ENCODE measurements around the gene DLL1. TPM values are rescaled to one million over a fixed set of nuclear protein-coding genes. Genes with fewer than 3 reads are reported as not detected.

Gene DLL1
- total RNA-seq, 1 donor from 2014 or later = 11.7 TPM

GRCh38 chr6:170255426-170256125, 35.3 kb downstream of the DLL1 start:
- no peak overlapping the region for H3K27ac Mint-ChIP-seq
- no peak overlapping the region for H3K4me3 Mint-ChIP-seq
- TF ChIP-seq CTCF (conservative IDR thresholded peaks at IDR 0.05) = no peak
- H3K36me3 Mint-ChIP-seq = no peaks in the 10 kb centered on the region
- DNase-seq (ENCODE audit: extremely low spot score, unreplicated experiment) = no peak
- peaks cover 23% of the 10 kb centered on the region for H3K4me1 Mint-ChIP-seq (ENCODE audit: unreplicated experiment)
- no peaks in the 10 kb centered on the region for H3K9me3 Mint-ChIP-seq
- H3K27me3 Mint-ChIP-seq = peaks cover 12% of the 10 kb centered on the region

GRCh38 chr6:170254315-170255213, 36.3 kb downstream of the DLL1 start:
- Mint-ChIP-seq H3K27ac (no peak overlapping the region), H3K4me1 (ENCODE audit: unreplicated experiment) (peaks cover 24% of the 10 kb centered on the region), H3K36me3 (no peaks in the 10 kb centered on the region), H3K9me3 (no peaks in the 10 kb centered on the region), H3K4me3 (no peak overlapping the region), H3K27me3 (peaks cover 12% of the 10 kb centered on the region)
- TF ChIP-seq CTCF (conservative IDR thresholded peaks at IDR 0.05) = no peak
- no peak for DNase-seq (ENCODE audit: extremely low spot score, unreplicated experiment)

DNA sequence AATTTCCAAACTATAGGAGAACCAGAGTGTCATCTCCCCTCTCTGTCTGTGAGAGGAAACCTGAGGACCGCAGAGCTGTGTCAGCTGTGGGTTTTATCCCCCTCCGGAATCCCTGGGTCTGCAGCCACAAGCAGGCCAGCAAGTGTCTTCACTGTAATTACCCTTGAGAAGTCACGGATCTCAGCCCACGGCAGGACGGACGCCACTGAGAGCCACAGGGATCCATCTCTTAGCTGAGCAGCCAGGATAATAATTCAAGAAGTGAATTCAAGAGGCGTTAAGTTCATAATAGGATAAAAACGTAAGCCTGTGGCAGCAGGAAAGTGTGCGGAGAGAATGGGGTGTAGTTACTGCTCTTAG, 37.0 kb downstream of the DLL1 start:
- no peak for TF ChIP-seq CTCF (conservative IDR thresholded peaks at IDR 0.05)
- Mint-ChIP-seq H3K9me3 (no peaks in the 10 kb centered on the region), H3K4me3 (no peak overlapping the region), H3K4me1 (ENCODE audit: unreplicated experiment) (peaks cover 24% of the 10 kb centered on the region), H3K27ac (no peak overlapping the region), H3K36me3 (no peaks in the 10 kb centered on the region), H3K27me3 (peaks cover 12% of the 10 kb centered on the region)
- no peak for DNase-seq (ENCODE audit: extremely low spot score, unreplicated experiment)

- peaks cover 26% of the 10 kb centered on the region for H3K4me1 Mint-ChIP-seq (ENCODE audit: unreplicated experiment)
- H3K36me3 Mint-ChIP-seq = no peaks in the 10 kb centered on the region
- DNase-seq (ENCODE audit: extremely low spot score, unreplicated experiment) = no peak
- no peak overlapping the region for H3K27ac Mint-ChIP-seq
- TF ChIP-seq CTCF (conservative IDR thresholded peaks at IDR 0.05) = no peak
- no peak overlapping the region for H3K4me3 Mint-ChIP-seq
- peaks cover 12% of the 10 kb centered on the region for H3K27me3 Mint-ChIP-seq
- H3K9me3 Mint-ChIP-seq = no peaks in the 10 kb centered on the region
Observed at GRCh38 chr6:170253226-170253909, 37.5 kb downstream of the DLL1 start.

DNA sequence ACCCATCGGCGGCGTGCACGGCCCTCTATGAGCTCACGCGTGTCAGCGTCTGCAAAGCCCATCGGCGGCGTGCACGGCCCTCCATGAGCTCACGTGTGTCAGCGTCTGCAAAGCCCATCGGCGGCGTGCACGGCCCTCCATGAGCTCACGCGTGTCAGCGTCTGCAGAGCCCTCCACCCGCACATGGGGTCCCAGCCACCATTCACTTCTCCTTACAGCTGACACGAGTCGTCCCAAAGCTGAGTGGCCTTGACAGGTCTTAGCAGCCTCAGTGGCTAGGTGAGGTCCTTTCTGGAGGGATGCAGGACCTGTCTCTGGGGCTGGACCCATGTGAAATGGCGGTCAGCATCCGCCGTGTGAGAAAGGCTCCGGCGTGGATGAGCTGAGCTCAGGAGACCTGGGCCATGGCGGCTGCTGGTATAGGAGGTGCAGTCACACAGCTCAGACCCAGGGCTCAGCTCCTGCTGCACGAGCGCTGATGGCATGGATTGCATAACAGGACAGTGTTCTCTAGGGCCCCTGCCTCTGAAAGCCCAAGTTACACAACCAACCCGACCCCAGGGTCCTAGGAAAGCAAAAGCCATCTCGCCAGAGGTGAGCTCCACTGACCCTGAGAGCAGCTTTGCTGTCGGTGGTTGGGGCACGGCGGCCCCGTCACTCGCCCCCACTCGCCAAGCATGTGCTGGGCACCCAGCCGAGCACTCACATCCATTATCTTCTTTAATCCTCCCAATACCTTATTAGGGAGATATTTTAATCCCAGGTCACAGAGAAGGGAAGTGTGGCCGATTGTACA, 38.9 kb downstream of the DLL1 start:
- no peaks in the 10 kb centered on the region for H3K36me3 Mint-ChIP-seq
- DNase-seq (ENCODE audit: extremely low spot score, unreplicated experiment) = no peak
- no peak overlapping the region for H3K4me3 Mint-ChIP-seq
- peaks cover 16% of the 10 kb centered on the region for H3K27me3 Mint-ChIP-seq
- peaks cover 37% of the 10 kb centered on the region for H3K4me1 Mint-ChIP-seq (ENCODE audit: unreplicated experiment)
- no peak overlapping the region for H3K27ac Mint-ChIP-seq
- no peak for TF ChIP-seq CTCF (conservative IDR thresholded peaks at IDR 0.05)
- H3K9me3 Mint-ChIP-seq = no peaks in the 10 kb centered on the region
